ACC112 (cell line): Measurements from ENCODE around the gene CYGB.
A peak's percentile ranks its signal among the peaks of the same experiment; 100 is the strongest.

Source experiments
- H2AFZ ChIP-seq: fragments of 200-600 bp; sonication (generic); one replicate; pipeline ENCODE4 v1.6.0; 2017; ENCODE audit warnings: antibody characterized with exemption, low read length; ENCODE audit not compliant: unreplicated experiment
- H3K27ac ChIP-seq: fragments of 200-600 bp; sonication (generic); 2 replicates; pipeline ENCODE4 v1.5.1; 2014; ENCODE audit warnings: low read depth, mild to moderate bottlenecking, antibody characterized with exemption, low read length, moderate library complexity
- H3K27me3 ChIP-seq: fragments of 200-600 bp; sonication (generic); 2 replicates; pipeline ENCODE4 v1.6.1; 2014; ENCODE audit warnings: mild to moderate bottlenecking, antibody characterized with exemption, low read length, moderate library complexity, mixed read lengths; ENCODE audit not compliant: insufficient read depth
- H3K36me3 ChIP-seq: fragments of 200-600 bp; sonication (generic); 2 replicates; pipeline ENCODE4 v1.6.1; 2016; ENCODE audit warnings: mild to moderate bottlenecking, antibody characterized with exemption, low read length, moderate library complexity, mixed read lengths; ENCODE audit not compliant: insufficient read depth
- H3K4me1 ChIP-seq: fragments of 200-600 bp; sonication (generic); one replicate; pipeline ENCODE4 v1.6.1; 2016; ENCODE audit warnings: low read length, mixed read lengths; ENCODE audit not compliant: insufficient read depth, unreplicated experiment, control insufficient read depth
- H3K4me3 ChIP-seq: fragments of 200-600 bp; sonication (generic); 2 replicates; pipeline ENCODE4 v1.5.1; 2014; ENCODE audit warnings: mild to moderate bottlenecking, low read depth, low read length
- H3K79me2 ChIP-seq: fragments of 200-600 bp; sonication (generic); one replicate; pipeline ENCODE4 v1.6.0; 2016; ENCODE audit warnings: low read length; ENCODE audit not compliant: control insufficient read depth, unreplicated experiment, insufficient read depth

The CYGB gene

GRCh38 chr17:76549539-76549938 is 12.0 kb upstream of the CYGB start:
- no peak overlapping the region for H3K27ac ChIP-seq
- H3K27me3 ChIP-seq, result no peaks in the 10 kb centered on the region
- H3K79me2 ChIP-seq, result no peaks in the 10 kb centered on the region
- H3K4me1 ChIP-seq, result peaks cover 40% of the 10 kb centered on the region
- no peaks in the 10 kb centered on the region for H3K36me3 ChIP-seq
- no peak overlapping the region for H3K4me3 ChIP-seq
- no peak overlapping the region for H2AFZ ChIP-seq

- no peak overlapping the region for H3K4me3 ChIP-seq
- no peaks in the 10 kb centered on the region for H3K36me3 ChIP-seq
- H3K4me1 ChIP-seq, result peaks cover 40% of the 10 kb centered on the region
- H2AFZ ChIP-seq, result no peak overlapping the region
- no peaks in the 10 kb centered on the region for H3K27me3 ChIP-seq
- H3K27ac ChIP-seq, result no peak overlapping the region
- H3K79me2 ChIP-seq, result no peaks in the 10 kb centered on the region
Measured at GRCh38 chr17:76549215-76549518, 11.7 kb upstream of the CYGB start.

GRCh38 chr17:76548378-76549214 is 11.1 kb upstream of the CYGB start:
- no peak overlapping the region for H3K4me3 ChIP-seq

GRCh38 chr17:76547642-76548202 is 10.2 kb upstream of the CYGB start:
- Histone ChIP-seq H3K27ac (peak overlapping the region; percentile 93), H2AFZ (no peak overlapping the region), H3K36me3 (no peaks in the 10 kb centered on the region), H3K4me3 (no peak overlapping the region), H3K27me3 (no peaks in the 10 kb centered on the region), H3K79me2 (no peaks in the 10 kb centered on the region), H3K4me1 (peaks cover 40% of the 10 kb centered on the region)

More at GRCh38 chr17:76548378-76549214, 11.1 kb upstream of the CYGB start:
- H3K27me3 ChIP-seq, result no peaks in the 10 kb centered on the region
- no peak overlapping the region for H3K27ac ChIP-seq
- H3K4me1 ChIP-seq, result peaks cover 40% of the 10 kb centered on the region
- H3K36me3 ChIP-seq, result no peaks in the 10 kb centered on the region
- H3K79me2 ChIP-seq, result no peaks in the 10 kb centered on the region
- H2AFZ ChIP-seq, result no peak overlapping the region

- H3K36me3 ChIP-seq, result no peaks in the 10 kb centered on the region
- peak overlapping the region; percentile 93 for H3K27ac ChIP-seq
- peaks cover 40% of the 10 kb centered on the region for H3K4me1 ChIP-seq
- no peaks in the 10 kb centered on the region for H3K27me3 ChIP-seq
- no peak overlapping the region for H3K4me3 ChIP-seq
- H3K79me2 ChIP-seq, result no peaks in the 10 kb centered on the region
- no peak overlapping the region for H2AFZ ChIP-seq
Measured at GRCh38 chr17:76547183-76547641, 9.7 kb upstream of the CYGB start.

- Histone ChIP-seq H3K4me3 (no peak overlapping the region), H3K27ac (peak overlapping the region; percentile 93), H3K27me3 (no peaks in the 10 kb centered on the region), H3K36me3 (no peaks in the 10 kb centered on the region), H3K79me2 (no peaks in the 10 kb centered on the region), H3K4me1 (peaks cover 40% of the 10 kb centered on the region), H2AFZ (no peak overlapping the region)
Measured at GRCh38 chr17:76546556-76547182, 9.2 kb upstream of the CYGB start.

GRCh38 chr17:76545918-76546555 is 8.5 kb upstream of the CYGB start:
- Histone ChIP-seq H3K4me3 (no peak overlapping the region), H3K79me2 (no peaks in the 10 kb centered on the region), H3K27ac (peak overlapping the region; percentile 93), H2AFZ (no peak overlapping the region), H3K27me3 (no peaks in the 10 kb centered on the region), H3K4me1 (peaks cover 38% of the 10 kb centered on the region), H3K36me3 (no peaks in the 10 kb centered on the region)

- H3K4me3 ChIP-seq, result no peak overlapping the region
Measured at GRCh38 chr17:76544546-76545365, 7.2 kb upstream of the CYGB start.

GRCh38 chr17:76543826-76544545 is 6.5 kb upstream of the CYGB start:
- Histone ChIP-seq H3K27ac (no peak overlapping the region), H3K79me2 (no peaks in the 10 kb centered on the region), H3K27me3 (no peaks in the 10 kb centered on the region), H3K4me3 (no peak overlapping the region), H3K36me3 (no peaks in the 10 kb centered on the region), H2AFZ (no peak overlapping the region), H3K4me1 (peaks cover 36% of the 10 kb centered on the region)

More at GRCh38 chr17:76544546-76545365, 7.2 kb upstream of the CYGB start:
- Histone ChIP-seq H3K4me1 (peaks cover 36% of the 10 kb centered on the region), H3K27ac (no peak overlapping the region), H3K36me3 (no peaks in the 10 kb centered on the region), H3K27me3 (no peaks in the 10 kb centered on the region), H3K79me2 (no peaks in the 10 kb centered on the region), H2AFZ (no peak overlapping the region)

- H3K27ac ChIP-seq, result no peak overlapping the region
- no peaks in the 10 kb centered on the region for H3K36me3 ChIP-seq
- H3K4me1 ChIP-seq, result peaks cover 36% of the 10 kb centered on the region
- no peak overlapping the region for H3K4me3 ChIP-seq
- H2AFZ ChIP-seq, result no peak overlapping the region
- H3K27me3 ChIP-seq, result no peaks in the 10 kb centered on the region
- no peaks in the 10 kb centered on the region for H3K79me2 ChIP-seq
Measured at GRCh38 chr17:76543482-76543825, 5.9 kb upstream of the CYGB start.
